C4-2B (cell line): ENCODE results near the gene MIA.

ENCODE experiments used
- H3K27ac ChIP-seq: fragments of 450-650 bp; 2 replicates; pipeline ENCODE4 v1.5.1; 2017
- CTCF ChIP-seq: fragments of 450-650 bp; conservative IDR thresholded peaks from 2 replicates; pipeline ENCODE4 v1.5.1; 2017; ENCODE audit warnings: mild to moderate bottlenecking
- ZFX ChIP-seq: fragments of 450-650 bp; IDR thresholded peaks from 2 replicates; pipeline ENCODE4 v1.6.1; 2017

The MIA gene

GRCh38 chr19:40739030-40739839 lies 36.1 kb upstream of the MIA start:
- H3K27ac ChIP-seq: no peak overlapping the region
- TF ChIP-seq CTCF (no peak), ZFX (no peak)

GRCh38 chr19:40739871-40740703 lies 35.2 kb upstream of the MIA start:
- H3K27ac ChIP-seq: no peak overlapping the region; the same call in 1 of the 2 replicates
- TF ChIP-seq ZFX (no peak), CTCF (no peak)

GRCh38 chr19:40740747-40741146 lies 34.6 kb upstream of the MIA start:
- no peak overlapping the region; the same call in 1 of the 2 replicates for H3K27ac ChIP-seq
- no peak for TF ChIP-seq CTCF
- TF ChIP-seq ZFX: no peak

- no peak for TF ChIP-seq ZFX
- no peak for TF ChIP-seq CTCF
- H3K27ac ChIP-seq: peak overlapping the region; percentile 21; the same call in 1 of the 2 replicates
Measured at GRCh38 chr19:40741527-40742390, 33.6 kb upstream of the MIA start.

- H3K27ac ChIP-seq: no peak overlapping the region
- TF ChIP-seq ZFX (no peak), CTCF (no peak)
Measured at GRCh38 chr19:40742477-40742876, 32.8 kb upstream of the MIA start.

GRCh38 chr19:40742886-40743285 lies 32.4 kb upstream of the MIA start:
- no peak overlapping the region for H3K27ac ChIP-seq
- TF ChIP-seq CTCF (no peak), ZFX (no peak)
